ENCODE results near the gene NME4.

The NME4 gene

DNA sequence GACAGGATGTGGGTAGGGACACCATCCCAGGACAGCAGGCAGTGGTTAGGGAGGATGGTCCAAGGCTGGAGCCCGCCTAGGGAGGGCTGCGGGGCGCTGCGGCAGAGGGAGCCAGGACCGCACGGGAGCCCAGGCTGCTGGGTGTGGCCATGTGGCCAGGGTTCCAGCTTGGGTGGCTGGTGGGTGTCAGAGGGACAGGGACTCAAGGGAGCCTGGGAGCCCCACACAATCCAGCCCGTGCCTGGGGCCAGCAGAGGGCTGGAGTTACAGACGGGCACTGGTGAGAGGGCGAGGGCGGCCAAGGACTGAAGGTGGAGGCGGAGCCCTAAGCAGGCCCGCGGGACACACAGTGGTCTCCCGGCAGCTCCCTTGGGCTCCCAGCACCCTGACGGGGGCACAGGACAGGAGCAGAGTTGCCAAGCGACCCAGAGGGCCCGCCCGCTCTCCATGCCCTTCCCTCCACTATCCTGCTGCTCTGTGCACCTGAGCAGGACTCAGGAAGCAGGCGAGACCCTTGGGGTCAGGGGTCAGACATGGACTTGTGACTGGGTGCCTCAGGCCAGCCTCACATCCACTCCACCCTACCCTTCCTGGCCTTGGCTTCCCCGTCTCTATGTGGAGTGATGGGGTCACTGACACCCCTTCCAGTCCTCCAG lies 33.8 kb upstream of the NME4 start:
- Histone ChIP-seq H3K27me3 (peaks cover 26% of the 10 kb centered on the region), H3K4me1 (ENCODE audit: control insufficient read depth in 1 of 2, insufficient read depth in 1 of 2, low read depth in 1 of 2, low read length in 1 of 2) (peaks cover 0 to 6% of the 10 kb centered on the region in 2 experiments), H3K27ac (no peak overlapping the region), H3K9me3 (no peaks in the 10 kb centered on the region), H3K36me3 (peaks cover 23% of the 10 kb centered on the region), H3K4me3 (ENCODE audit: low read depth in 1 of 2, low read length in 1 of 2) (no peak overlapping the region)
- TF ChIP-seq CTCF (IDR thresholded peaks at IDR 0.05) = no peak

GRCh38 chr16:363766-364490 lies 33.1 kb upstream of the NME4 start:
- no peaks in the 10 kb centered on the region for H3K9me3 ChIP-seq
- H3K27ac ChIP-seq = no peak overlapping the region

DNA sequence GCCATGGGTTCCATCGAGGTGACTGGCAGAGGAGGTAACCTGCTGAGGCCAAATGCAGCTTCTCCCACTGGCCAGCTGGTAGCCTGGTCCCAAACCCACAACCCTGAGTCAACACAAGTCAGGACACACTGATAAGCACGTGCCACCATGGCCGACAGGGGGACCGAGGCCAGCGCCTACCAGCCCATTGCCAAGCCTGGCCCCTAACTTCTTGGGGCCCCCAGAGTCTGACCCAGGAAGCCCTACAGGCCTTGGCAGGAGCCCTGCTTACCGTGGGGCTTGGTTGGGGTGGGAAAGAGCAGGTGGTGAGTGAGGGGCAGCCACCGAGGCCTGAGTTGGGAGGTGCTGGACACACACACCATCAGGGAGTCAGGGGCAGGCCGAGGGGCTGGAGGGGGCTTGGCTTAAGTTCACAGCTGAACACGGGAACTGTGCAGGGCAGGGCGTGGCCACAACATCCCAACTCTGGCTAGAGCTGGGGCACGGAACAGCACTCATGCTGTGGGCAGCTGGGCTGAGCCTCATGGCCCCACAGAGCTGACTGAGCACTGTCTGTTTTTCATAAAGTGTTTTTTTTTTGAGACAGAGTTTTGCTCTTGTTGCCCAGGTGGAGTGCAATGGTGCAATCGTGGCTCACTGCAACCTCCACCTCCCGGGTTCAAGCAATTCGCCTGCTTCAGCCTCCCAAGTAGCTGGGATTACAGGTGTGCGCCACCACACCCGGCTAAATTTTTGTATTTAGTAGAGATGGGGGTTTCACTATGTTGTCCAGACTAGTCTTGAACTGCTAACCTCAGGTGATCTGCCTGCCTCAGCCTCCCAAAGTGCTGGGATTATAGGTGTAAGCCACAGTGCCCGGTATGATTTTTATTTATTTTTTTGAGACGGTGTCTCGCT lies 32.2 kb upstream of the NME4 start:
- no peak for TF ChIP-seq CTCF (IDR thresholded peaks at IDR 0.05)
- no peak overlapping the region for H3K4me3 ChIP-seq (ENCODE audit: low read depth in 1 of 2, low read length in 1 of 2)
- H3K27me3 ChIP-seq = peaks cover 31% of the 10 kb centered on the region

More at GRCh38 chr16:363766-364490, 33.1 kb upstream of the NME4 start:
- peaks cover 0 to 6% of the 10 kb centered on the region in 2 experiments for H3K4me1 ChIP-seq (ENCODE audit: control insufficient read depth in 1 of 2, insufficient read depth in 1 of 2, low read depth in 1 of 2, low read length in 1 of 2)
- no peak for TF ChIP-seq CTCF (IDR thresholded peaks at IDR 0.05)
- H3K4me3 ChIP-seq (ENCODE audit: low read depth in 1 of 2, low read length in 1 of 2) = no peak overlapping the region
- peaks cover 30% of the 10 kb centered on the region for H3K36me3 ChIP-seq
- H3K27me3 ChIP-seq = peaks cover 26% of the 10 kb centered on the region

DNA sequence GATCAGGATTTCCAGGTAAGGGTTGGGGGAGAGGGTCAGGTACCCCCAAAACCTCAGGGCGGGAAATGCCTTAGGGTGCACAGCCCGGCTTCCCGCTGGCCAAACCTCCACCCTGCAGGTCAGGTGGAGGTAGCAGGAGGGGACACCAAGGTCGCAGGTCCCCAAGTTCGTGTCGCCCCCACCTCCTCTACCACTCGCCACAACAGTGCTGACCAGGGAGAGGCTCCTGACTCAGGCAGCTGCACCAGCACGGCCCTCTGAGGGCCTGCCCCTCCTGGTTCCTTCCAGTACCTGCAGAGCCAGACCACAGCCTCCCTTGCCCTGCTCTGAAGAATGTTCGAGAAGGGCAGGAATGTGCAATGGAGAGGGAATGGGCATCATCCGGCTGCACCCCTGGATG lies 30.5 kb upstream of the NME4 start:
- Histone ChIP-seq H3K27me3 (peaks cover 35% of the 10 kb centered on the region), H3K36me3 (peaks cover 45% of the 10 kb centered on the region), H3K27ac (no peak overlapping the region), H3K9me3 (no peaks in the 10 kb centered on the region), H3K4me3 (ENCODE audit: low read depth in 1 of 2, low read length in 1 of 2) (no peak overlapping the region), H3K4me1 (ENCODE audit: control insufficient read depth in 1 of 2, insufficient read depth in 1 of 2, low read depth in 1 of 2, low read length in 1 of 2) (peaks cover 16 to 26% of the 10 kb centered on the region in 2 experiments)
- no peak for TF ChIP-seq CTCF (IDR thresholded peaks at IDR 0.05)

More for the DNA sequence above, 32.2 kb upstream of the NME4 start:
- Histone ChIP-seq H3K9me3 (no peaks in the 10 kb centered on the region), H3K4me1 (ENCODE audit: control insufficient read depth in 1 of 2, insufficient read depth in 1 of 2, low read depth in 1 of 2, low read length in 1 of 2) (peaks cover 6 to 14% of the 10 kb centered on the region in 2 experiments), H3K36me3 (peaks cover 39% of the 10 kb centered on the region), H3K27ac (no peak overlapping the region)

DNA sequence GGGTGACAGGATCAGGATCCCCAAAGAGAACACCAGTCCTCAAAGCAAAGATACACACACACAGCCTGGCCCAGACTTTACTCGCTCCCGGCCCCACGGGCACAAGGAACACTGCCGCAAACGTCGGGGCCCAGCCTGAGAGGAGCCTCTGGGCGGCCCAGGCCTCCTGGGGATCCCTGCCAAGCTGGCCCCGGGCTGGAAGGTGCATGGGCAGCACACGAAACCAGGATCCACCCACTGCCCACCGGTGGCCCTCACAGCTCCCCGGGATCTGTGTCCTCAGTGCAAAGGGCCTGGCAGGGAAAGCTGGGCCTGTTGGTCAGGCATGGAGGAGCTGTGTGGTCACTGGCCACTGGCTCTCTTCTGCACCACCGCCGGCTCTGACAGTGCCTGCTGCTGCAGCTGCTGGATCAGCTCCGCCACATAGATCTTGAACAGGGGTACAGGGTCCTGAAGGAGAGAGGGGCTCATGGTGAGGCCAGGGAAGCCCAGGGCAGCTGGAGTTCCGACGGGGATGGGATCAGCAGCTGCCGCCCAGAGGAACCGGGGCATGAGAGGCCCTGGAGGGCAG lies 29.6 kb upstream of the NME4 start:
- H3K36me3 ChIP-seq = peaks cover 54% of the 10 kb centered on the region
- no peak for TF ChIP-seq CTCF (IDR thresholded peaks at IDR 0.05)
- H3K4me3 ChIP-seq (ENCODE audit: low read depth in 1 of 2, low read length in 1 of 2) = no peak overlapping the region
- H3K27me3 ChIP-seq = peaks cover 33% of the 10 kb centered on the region
- H3K9me3 ChIP-seq = no peaks in the 10 kb centered on the region
- H3K27ac ChIP-seq = no peak overlapping the region
- H3K4me1 ChIP-seq (ENCODE audit: control insufficient read depth in 1 of 2, insufficient read depth in 1 of 2, low read depth in 1 of 2, low read length in 1 of 2) = peaks cover 16 to 21% of the 10 kb centered on the region in 2 experiments

Data from neutrophil (primary cell).